NB4 (cell line): ENCODE measurements around the gene SIKE1.

ENCODE experiments used
- DNase-seq: peaks from one replicate; pipeline ENCODE4 v3.0.0; 2010; ENCODE audit warnings: low read depth
- H3K4me3 ChIP-seq: one replicate; pipeline ENCODE4 v1.5.1; 2011; ENCODE audit warnings: mild to moderate bottlenecking, low read depth, low read length, moderate library complexity
- CTCF ChIP-seq: IDR thresholded peaks from one replicate; pipeline ENCODE4 v1.5.1; 2012; ENCODE audit warnings: low read depth, low read length
- MAX ChIP-seq: IDR thresholded peaks from 2 replicates; pipeline ENCODE4 v1.6.1; 2011; ENCODE audit warnings: low read depth, low read length
- MYC ChIP-seq: IDR thresholded peaks from 2 replicates; pipeline ENCODE4 v1.6.1; 2011; ENCODE audit warnings: low read depth, low read length
- POLR2A ChIP-seq: IDR thresholded peaks from 2 replicates; pipeline ENCODE4 v1.6.1; 2011; ENCODE audit warnings: mild to moderate bottlenecking; ENCODE audit not compliant: insufficient read length; ENCODE audit errors: extremely low read depth

The SIKE1 gene

GRCh38 chr1:114770989-114771388 is 9.5 kb downstream of the SIKE1 start:
- no peak for TF ChIP-seq CTCF
- TF ChIP-seq POLR2A = no peak
- no peak for TF ChIP-seq MYC
- TF ChIP-seq MAX = no peak

GRCh38 chr1:114764689-114765088 is 15.8 kb downstream of the SIKE1 start:
- TF ChIP-seq CTCF = no peak
- no peak for TF ChIP-seq MYC
- no peak for TF ChIP-seq POLR2A
- TF ChIP-seq MAX = no peak
- peak; percentile 19 for DNase-seq
- H3K4me3 ChIP-seq = no peak overlapping the region

More at GRCh38 chr1:114770989-114771388, 9.5 kb downstream of the SIKE1 start:
- DNase-seq = no peak
- no peak overlapping the region for H3K4me3 ChIP-seq

- DNase-seq = peak; percentile 27
- H3K4me3 ChIP-seq = peak overlapping the region; percentile 97
- no peak for TF ChIP-seq MAX
Measured at GRCh38 chr1:114758256-114758832, 22.1 kb downstream of the SIKE1 start.

GRCh38 chr1:114757455-114758255 is 22.8 kb downstream of the SIKE1 start, which contains the start of gene CSDE1:
Gene CSDE1 (minus strand): TSS chr1:114757984. CDS start chr1:114739890, 18,094 bp downstream.
- peak; percentile 97 for DNase-seq
- TF ChIP-seq POLR2A (peak; percentile 96), CTCF (peak; percentile 31), MYC (peak; percentile 70), MAX (peak; percentile 85)
- peak within 1 kb of the TSS; percentile 97 for H3K4me3 ChIP-seq

- DNase-seq = peak; percentile 82
- peak; percentile 84 for TF ChIP-seq MAX
- TF ChIP-seq POLR2A = no peak
Measured at GRCh38 chr1:114756949-114757454, 23.5 kb downstream of the SIKE1 start.

GRCh38 chr1:114756009-114756892 is 24.2 kb downstream of the SIKE1 start:
- H3K4me3 ChIP-seq = peak overlapping the region; percentile 97
- peak; percentile 6 for DNase-seq
- TF ChIP-seq MAX (no peak), CTCF (no peak), MYC (no peak), POLR2A (no peak)

More at GRCh38 chr1:114756949-114757454, 23.5 kb downstream of the SIKE1 start:
- peak overlapping the region; percentile 97 for H3K4me3 ChIP-seq
